B cell (primary cell): Measurements from ENCODE around the gene MAPKAPK5. TPM values are rescaled to one million over a fixed set of nuclear protein-coding genes. Genes with fewer than 3 reads are reported as not detected.

ENCODE experiments used
- ATAC-seq: fragments of 200-7000 bp; cut with Tn5 transposase; one replicate; pipeline ENCODE4 v1.10.0; 2021; ENCODE audit warnings: low read depth, mild to moderate bottlenecking, moderate number of reproducible peaks, moderate library complexity
- CTCF ChIA-PET: fragments of 350-600 bp; sonication (Branson Sonifier 250); formaldehyde crosslinking; loops from one replicate; lab custom pipeline; 2021; ENCODE audit warnings: antibody characterized with exemption, inconsistent platforms; lab: Charles Lee
- POLR2A ChIA-PET: fragments of 350-600 bp; sonication (Branson Sonifier 250); formaldehyde crosslinking; loops from one replicate; lab custom pipeline; 2021; ENCODE audit warnings: antibody characterized with exemption; lab: Charles Lee
- DNase-seq: peaks from one replicate; pipeline ENCODE4 v3.0.0; 2013
- H2AFZ ChIP-seq: 2 replicates; pipeline ENCODE4 v1.6.1; 2012; ENCODE audit warnings: mild to moderate bottlenecking, low read depth, low read length; ENCODE audit not compliant: insufficient read depth, poor library complexity, severe bottlenecking
- H3K27ac ChIP-seq, 2 donors: 1 replicate in 1 of 2; 2 replicates in 1 of 2; pipeline ENCODE4 v1.5.1; 2012 to 2013; ENCODE audit warnings: low read length in 2 of 2, mild to moderate bottlenecking in 2 of 2, moderate library complexity in 1 of 2
- H3K27me3 ChIP-seq, 4 experiments: fragments of 200-600 bp in 1 of 4; sonication (generic) in 1 of 4; replicated peaks in 1 of 4; 1 replicate in 2 of 4; 2 replicates in 2 of 4; pipeline versions ENCODE4 v1.6.1 to v1.7.0; 2013 to 2016; ENCODE audit warnings: low read length in 3 of 4, mild to moderate bottlenecking in 2 of 4, mixed read lengths in 1 of 4, moderate library complexity in 1 of 4; ENCODE audit not compliant: insufficient read depth in 4 of 4, control insufficient read depth in 3 of 4; ENCODE audit errors: control extremely low read depth in 1 of 4
- H3K36me3 ChIP-seq, 2 experiments: replicated peaks in 1 of 2; 1 replicate in 1 of 2; 2 replicates in 1 of 2; pipeline versions ENCODE4 v1.6.1 to v1.7.1; 2013; ENCODE audit warnings: low read length in 1 of 2; ENCODE audit not compliant: insufficient read depth in 2 of 2, control insufficient read depth in 1 of 2; ENCODE audit errors: control extremely low read depth in 1 of 2, extremely low read depth in 1 of 2
- H3K4me1 ChIP-seq, 2 donors: fragments of 200-600 bp in 1 of 2; sonication (generic) in 1 of 2; 1 replicate in 1 of 2; 2 replicates in 1 of 2; pipeline versions ENCODE4 v1.5.1 to v1.6.1; 2013 to 2017; ENCODE audit warnings: low read length in 2 of 2; ENCODE audit not compliant: control insufficient read depth in 2 of 2, insufficient read depth in 2 of 2
- H3K4me2 ChIP-seq: replicated peaks from 2 replicates; pipeline ENCODE3; 2012; ENCODE audit warnings: mild to moderate bottlenecking, low read depth, low read length; ENCODE audit not compliant: poor library complexity, severe bottlenecking
- H3K4me3 ChIP-seq, 5 experiments: fragments of 200-600 bp in 1 of 5; sonication (generic) in 1 of 5; 1 replicate in 3 of 5; 2 replicates in 2 of 5; pipeline versions ENCODE4 v1.5.1 to v1.7.0; 2011 to 2016; ENCODE audit warnings: low read length in 4 of 5, mild to moderate bottlenecking in 4 of 5, low read depth in 2 of 5, control low read depth in 1 of 5, moderate library complexity in 1 of 5; ENCODE audit not compliant: insufficient read depth in 1 of 5; ENCODE audit errors: control extremely low read depth in 1 of 5, extremely low read depth in 1 of 5
- H3K79me2 ChIP-seq: fragments of 200-600 bp; sonication (generic); one replicate; pipeline ENCODE4 v1.6.0; 2016; ENCODE audit warnings: low read length; ENCODE audit not compliant: control insufficient read depth, insufficient read depth
- H3K9ac ChIP-seq: fragments of 200-600 bp; sonication (generic); 2 replicates; pipeline ENCODE4 v1.6.1; 2017; ENCODE audit warnings: mild to moderate bottlenecking, low read length, moderate library complexity
- H3K9me3 ChIP-seq, 3 donors: one replicate each; pipeline versions ENCODE4 v1.6.1 to v1.7.1; 2013; ENCODE audit warnings: low read length in 2 of 3; ENCODE audit not compliant: control insufficient read depth in 2 of 3, insufficient read depth in 1 of 3; ENCODE audit errors: control extremely low read depth in 1 of 3
- H4K20me1 ChIP-seq: 2 replicates; pipeline ENCODE4 v1.6.0; 2012; ENCODE audit warnings: mild to moderate bottlenecking, low read length; ENCODE audit not compliant: insufficient read depth, control insufficient read depth, poor library complexity, severe bottlenecking
- H3K27ac Mint-ChIP-seq: one replicate; pipeline ENCODE4 v1.8.0; 2021; ENCODE audit warnings: mixed read lengths
- H3K27me3 Mint-ChIP-seq: one replicate; pipeline ENCODE4 v1.8.0; 2021; ENCODE audit warnings: mixed read lengths
- H3K4me1 Mint-ChIP-seq: one replicate; pipeline ENCODE4 v1.8.0; 2021; ENCODE audit warnings: mixed read lengths
- H3K4me3 Mint-ChIP-seq: one replicate; pipeline ENCODE4 v1.8.0; 2021; ENCODE audit warnings: mixed read lengths
- H3K9me3 Mint-ChIP-seq: one replicate; pipeline ENCODE4 v1.8.0; 2022; ENCODE audit warnings: mixed read lengths; ENCODE audit not compliant: insufficient read depth
- CTCF ChIP-seq: fragments of 200-600 bp; IDR thresholded peaks from one replicate; pipeline ENCODE4 v1.8.0; 2022; ENCODE audit warnings: antibody characterized with exemption, mild to moderate bottlenecking
- WGBS: methylation state at CpG from one replicate; pipeline ENCODE4 v1.1.5; 2013; ENCODE audit warnings: missing lambda C conversion rate; ENCODE audit not compliant: insufficient coverage; 5-methylcytosine and 5-hydroxymethylcytosine counted together
- intact Hi-C: fragments of 100-400 bp; cut with micrococcal nuclease; formaldehyde crosslinking; loops from one replicate; pipeline ENCODE4 v1.10.0; 2022
- polyA plus RNA-seq: library from polyadenylated mRNA; depleted of rRNA; stranded (reverse); fragments of >200 nt; gene quantifications from 2 replicates; pipeline ENCODE4 v1.2.3, GENCODE V29; 2012
- total RNA-seq, 2 donors: library from RNA; stranded (reverse); fragments of 120-200 nt in 1 of 2; gene quantifications; 1 replicate in 1 of 2; 2 replicates in 1 of 2; pipeline versions ENCODE4 v1.2.3 to v1.2.4, GENCODE V29; 2013 to 2022

Gene MAPKAPK5
- total and polyA plus RNA-seq, 2 donors (not counting 1 experiment from before 2014, with no cell fraction given) = 60.2 to 64.4 TPM

- no peak overlapping the region for H3K4me2 ChIP-seq
- Mint-ChIP-seq H3K4me1 (no peaks in the 10 kb centered on the region), H3K9me3 (peaks cover 5% of the 10 kb centered on the region), H3K27ac (no peak overlapping the region), H3K27me3 (no peaks in the 10 kb centered on the region), H3K4me3 (no peak overlapping the region)
- DNase-seq (no peak), ATAC-seq (no peak)
- H4K20me1 ChIP-seq = peaks cover 5% of the 10 kb centered on the region
- H3K9me3 ChIP-seq = peaks cover 0 to 3% (median 0%) of the 10 kb centered on the region in 3 donors
- H3K79me2 ChIP-seq = no peaks in the 10 kb centered on the region
- H2AFZ ChIP-seq = no peak overlapping the region
- no peaks in the 10 kb centered on the region for H3K4me1 ChIP-seq
- peaks cover 25 to 79% of the 10 kb centered on the region in 2 experiments for H3K36me3 ChIP-seq
- TF ChIP-seq CTCF = no peak
- no peak overlapping the region for H3K9ac ChIP-seq
- intact Hi-C loops = no loop called here
- no CpG with 5 or more reads among the region's 1 CpG for WGBS
- CTCF ChIA-PET = no interaction called here
- no peaks in the 10 kb centered on the region for H3K27me3 ChIP-seq
- POLR2A ChIA-PET = no interaction called here
- H3K27ac ChIP-seq = no peak overlapping the region
- no peak overlapping the region for H3K4me3 ChIP-seq
Observed at GRCh38 chr12:111869671-111870070, 27.6 kb downstream of the MAPKAPK5 start.

GRCh38 chr12:111870216-111870615 lies 28.2 kb downstream of the MAPKAPK5 start:
- Mint-ChIP-seq H3K9me3 (peaks cover 5% of the 10 kb centered on the region), H3K4me3 (no peak overlapping the region), H3K27ac (no peak overlapping the region), H3K4me1 (no peaks in the 10 kb centered on the region), H3K27me3 (no peaks in the 10 kb centered on the region)
- no peaks in the 10 kb centered on the region for H3K27me3 ChIP-seq
- ChIA-PET CTCF (no interaction called here), POLR2A (no interaction called here)
- no peak overlapping the region for H3K27ac ChIP-seq
- no peak overlapping the region for H3K9ac ChIP-seq
- no peak for ATAC-seq
- TF ChIP-seq CTCF = no peak
- DNase-seq = no peak
- 98% methylated on average over 6 of the region's 6 CpGs for WGBS
- H3K9me3 ChIP-seq = peaks cover 0 to 3% (median 0%) of the 10 kb centered on the region in 3 donors
- H3K79me2 ChIP-seq = no peaks in the 10 kb centered on the region
- H3K4me2 ChIP-seq = no peak overlapping the region
- H2AFZ ChIP-seq = no peak overlapping the region
- intact Hi-C loops = no loop called here
- H4K20me1 ChIP-seq = no peaks in the 10 kb centered on the region
- peaks cover 25 to 76% of the 10 kb centered on the region in 2 experiments for H3K36me3 ChIP-seq
- no peaks in the 10 kb centered on the region for H3K4me1 ChIP-seq
- no peak overlapping the region for H3K4me3 ChIP-seq
